HPDE6-E6E7 (cell line): Measurements from ENCODE around the gene CYFIP2.
A peak's percentile ranks its signal among the peaks of the same experiment; 100 is the strongest.

Experiments
- DNase-seq: peaks from one replicate; pipeline ENCODE4 v3.0.0; 2011; ENCODE audit warnings: missing footprints; ENCODE audit errors: extremely low spot score

The CYFIP2 gene

DNA sequence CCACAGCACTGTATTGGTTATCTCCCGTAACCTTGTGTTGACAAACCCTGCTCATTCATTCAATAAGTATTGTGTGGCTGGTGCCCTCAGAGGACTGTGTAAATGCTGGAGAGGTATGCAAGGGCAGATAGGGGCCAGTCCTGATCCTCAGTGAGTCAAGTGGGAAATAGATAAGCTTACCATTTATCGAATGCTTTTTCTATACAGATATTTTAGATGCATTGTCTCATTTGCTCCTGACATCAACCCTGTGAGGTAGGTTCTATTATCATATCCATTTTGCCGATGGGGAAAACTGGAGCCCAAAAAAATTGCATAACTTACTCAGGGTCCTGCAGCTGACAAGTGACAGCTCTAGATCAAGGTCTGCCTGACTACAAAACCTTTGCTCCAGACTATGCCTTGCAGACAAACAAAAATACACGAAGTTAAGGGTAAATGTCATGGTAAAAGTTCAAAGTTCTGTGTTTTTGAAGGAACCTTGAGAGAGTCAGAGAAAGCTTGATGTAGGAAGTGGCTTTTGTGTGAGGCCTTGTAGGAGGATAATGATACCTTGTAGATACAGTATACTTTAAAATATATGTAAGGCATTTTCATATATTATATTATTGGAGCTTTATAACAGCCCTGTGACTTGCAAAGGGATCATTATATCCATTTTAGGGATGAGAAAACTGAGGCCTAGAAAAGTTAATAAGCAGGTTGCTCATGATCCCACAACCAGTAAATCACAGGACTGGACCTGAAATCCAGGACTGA lies 22.7 kb downstream of the CYFIP2 start:
- no peak for DNase-seq

DNA sequence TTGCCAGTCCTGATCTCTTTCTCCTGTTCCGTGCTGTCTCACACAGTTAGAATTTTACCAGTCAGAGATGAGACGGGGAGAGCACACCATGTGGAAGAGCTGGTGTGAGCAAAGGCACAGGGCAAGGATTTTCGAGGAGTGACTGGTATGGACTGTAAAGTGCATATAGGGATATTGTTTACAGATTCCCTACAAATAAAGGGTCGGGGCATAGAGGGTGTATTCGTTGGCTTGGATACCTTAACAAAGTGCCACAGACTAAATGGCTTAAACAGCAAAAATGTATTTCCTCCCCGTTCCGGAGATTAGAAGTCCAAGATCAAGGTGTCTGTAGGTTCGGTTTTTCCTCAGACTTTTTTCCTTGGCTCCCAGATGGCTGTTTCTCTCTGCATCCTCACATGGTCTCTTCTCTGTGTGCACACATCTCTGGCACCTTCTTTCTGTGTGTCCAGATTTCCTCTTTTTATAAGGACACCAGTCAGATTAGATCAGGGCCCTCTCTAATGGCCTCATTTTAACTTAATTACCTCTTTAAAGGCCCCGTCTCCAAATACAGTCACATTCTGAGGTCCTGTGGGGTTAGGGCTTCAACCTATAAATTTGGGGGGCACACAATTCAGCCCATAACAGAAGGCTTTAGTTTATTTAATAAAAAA lies 23.4 kb downstream of the CYFIP2 start:
- DNase-seq: no peak

DNA sequence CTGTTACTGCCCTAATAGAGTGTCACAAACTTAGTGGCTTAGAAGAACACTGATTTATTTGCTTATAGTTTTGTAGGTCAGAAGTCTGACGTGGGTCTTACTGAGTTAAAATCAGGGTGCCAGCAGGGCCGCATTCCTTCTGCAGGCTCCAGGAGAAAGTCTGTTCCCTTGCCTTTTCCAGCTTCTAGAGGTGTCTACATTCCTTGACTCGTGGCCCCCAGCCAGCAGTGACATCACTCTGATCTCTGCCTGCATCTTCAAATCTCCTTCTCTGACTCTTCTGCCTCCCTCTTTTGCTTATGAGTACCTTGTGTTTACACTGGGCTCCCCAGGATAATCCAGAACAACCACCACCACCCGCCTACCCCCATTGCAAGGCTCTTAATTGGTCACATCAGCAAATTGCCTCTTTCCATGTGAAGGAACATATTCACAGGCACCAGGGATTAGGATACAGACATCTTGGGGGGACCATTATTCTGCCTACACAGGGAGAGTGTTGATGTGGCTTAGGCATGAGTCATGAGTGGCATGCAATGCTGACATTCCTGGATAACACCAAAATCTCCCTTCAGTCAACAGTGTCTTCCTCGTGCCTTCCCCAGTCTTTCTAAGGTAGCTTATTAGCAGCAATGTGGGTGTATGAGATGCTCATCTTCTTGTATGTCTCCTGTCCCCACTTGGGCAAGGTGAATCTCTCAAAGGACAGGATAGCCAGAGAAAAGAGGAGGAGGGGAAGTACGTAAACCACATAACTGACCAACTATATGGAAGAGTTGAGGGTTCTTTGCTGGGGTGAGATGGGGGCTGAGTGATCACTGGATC lies 24.4 kb downstream of the CYFIP2 start:
- no peak for DNase-seq

DNA sequence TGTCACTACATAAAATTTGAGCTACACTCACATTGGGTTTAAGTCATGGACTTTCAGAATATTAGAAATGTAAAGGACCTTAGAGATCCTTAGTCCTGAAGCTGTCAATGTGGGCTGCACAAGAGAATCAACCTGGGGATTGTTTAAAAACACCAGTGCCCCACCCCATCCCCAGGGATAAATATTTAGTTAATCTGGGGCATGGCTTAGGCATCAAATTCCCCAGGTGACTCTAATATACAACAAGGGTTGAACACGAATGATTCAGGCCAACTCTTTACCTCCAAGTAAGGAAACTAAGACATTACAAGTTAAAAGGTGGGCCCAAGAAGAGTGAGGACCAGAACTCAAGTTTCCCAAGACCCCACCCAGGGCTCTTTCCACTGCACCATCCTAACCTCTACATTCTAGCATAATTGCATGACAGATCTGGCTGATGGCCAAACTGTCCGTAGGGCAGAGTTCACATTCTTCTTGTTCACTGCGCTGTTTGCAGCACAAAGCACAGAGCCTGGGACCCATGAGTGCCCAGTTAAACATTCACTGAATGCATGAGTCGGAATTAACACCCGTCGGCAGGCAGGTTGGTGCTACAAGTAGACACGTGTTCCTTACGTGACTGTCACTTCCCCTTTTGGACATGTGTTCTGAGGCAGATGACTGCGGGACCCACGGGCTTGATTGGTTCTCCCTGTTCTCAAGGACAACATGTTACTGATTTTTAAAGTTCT lies 25.2 kb downstream of the CYFIP2 start:
- no peak for DNase-seq

DNA sequence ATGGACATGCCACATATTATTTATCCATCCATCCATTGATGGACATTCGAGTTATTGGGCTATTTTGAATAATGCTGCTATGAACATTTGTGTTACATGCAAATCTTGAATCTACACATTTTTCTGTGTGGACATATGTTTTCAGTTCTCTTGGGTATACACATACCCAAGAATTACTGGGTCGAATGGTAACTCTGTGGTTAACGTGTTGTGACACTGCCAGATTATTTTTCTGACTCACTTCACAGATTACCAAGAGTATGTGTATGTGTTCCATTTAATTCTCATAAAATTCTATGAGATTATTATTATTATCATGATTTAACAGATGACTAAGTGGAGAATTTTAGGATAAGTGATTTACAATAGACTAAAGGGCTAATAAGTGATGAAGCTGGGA lies 26.7 kb downstream of the CYFIP2 start:
- no peak for DNase-seq

DNA sequence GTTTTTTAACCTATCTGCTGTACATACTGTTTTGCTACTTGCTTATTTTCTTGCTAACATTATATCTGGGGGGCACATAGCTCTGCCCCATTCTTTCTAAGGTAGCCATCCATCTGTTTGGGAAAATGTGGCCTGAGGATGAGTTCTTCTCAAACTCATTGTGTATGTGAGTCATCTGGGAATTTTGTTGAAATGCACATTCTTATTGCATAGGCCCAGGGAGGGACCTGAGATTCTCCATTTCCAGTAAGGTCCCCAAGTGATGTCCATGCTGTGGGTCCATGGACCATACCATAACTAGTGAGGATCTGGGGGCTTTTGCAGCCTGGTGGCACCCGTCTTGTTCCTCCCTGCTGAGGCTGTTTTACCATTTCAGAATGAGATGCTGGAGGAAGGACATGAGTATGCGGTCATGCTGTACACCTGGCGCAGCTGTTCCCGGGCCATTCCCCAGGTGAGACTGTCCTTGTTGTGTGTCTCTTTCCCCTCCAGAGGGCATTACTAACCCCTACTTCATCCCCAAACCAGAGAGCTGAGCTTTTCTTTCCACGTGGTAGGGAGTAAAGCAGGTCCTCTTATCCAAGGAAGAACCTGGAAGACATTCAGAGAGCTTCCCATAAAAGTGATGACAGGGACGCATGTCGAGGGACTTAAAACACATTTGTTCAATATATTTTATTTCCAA lies 28.6 kb downstream of the CYFIP2 start:
- no peak for DNase-seq

DNA sequence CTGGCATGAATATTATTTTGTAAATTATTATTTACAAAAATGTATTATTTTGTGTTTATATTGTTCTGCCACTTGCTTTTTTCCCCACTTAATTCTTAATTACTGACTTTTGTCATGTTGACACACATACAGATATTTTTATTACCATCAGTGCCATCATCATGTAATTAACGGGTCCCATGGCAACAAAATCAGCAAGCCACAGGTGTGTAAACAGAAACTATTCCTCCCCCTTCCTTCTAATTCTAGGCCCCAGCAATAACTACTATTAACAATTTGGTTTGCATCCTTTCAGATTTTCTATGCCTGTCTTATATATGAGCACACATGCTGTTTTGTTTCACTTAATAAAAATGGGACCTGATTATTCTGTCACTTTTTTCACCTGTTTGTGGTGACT lies 29.3 kb downstream of the CYFIP2 start:
- no peak for DNase-seq

DNA sequence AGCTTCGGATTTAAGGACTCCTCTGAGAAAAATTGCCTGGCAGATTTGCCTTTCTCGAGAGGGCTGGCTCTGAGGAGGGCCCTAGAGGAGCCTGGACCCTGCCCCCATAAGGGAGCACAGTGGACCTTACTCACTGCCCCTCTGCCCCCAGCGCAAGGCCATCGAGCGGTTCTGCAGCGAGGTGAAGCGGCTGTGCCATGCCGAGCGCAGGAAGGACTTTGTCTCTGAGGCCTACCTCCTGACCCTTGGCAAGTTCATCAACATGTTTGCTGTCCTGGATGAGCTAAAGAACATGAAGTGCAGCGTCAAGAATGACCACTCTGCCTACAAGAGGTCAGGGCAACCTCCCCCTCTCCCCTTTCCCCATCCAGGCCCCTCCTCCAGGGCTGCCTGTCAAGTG lies 34.6 kb downstream of the CYFIP2 start:
- DNase-seq: no peak

DNA sequence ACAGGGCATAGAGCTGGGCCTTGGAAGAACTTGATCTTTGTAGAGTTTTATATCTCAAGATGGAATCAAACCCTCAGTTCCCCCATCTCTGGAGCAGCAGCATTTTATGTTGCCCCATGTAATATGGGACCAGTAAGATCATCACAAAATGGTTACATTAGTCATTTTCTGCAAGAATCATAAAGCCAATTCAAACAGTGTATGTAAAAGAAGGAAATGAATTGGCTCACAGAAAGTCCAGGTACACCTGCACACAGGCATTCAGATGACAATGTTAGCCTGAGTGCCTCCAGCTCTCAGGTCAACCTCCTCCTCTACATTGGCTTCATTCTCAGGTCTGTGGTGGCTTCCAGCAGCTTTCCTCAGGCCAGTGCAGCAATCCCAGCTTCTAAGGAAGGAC lies 35.1 kb downstream of the CYFIP2 start:
- DNase-seq: no peak

DNA sequence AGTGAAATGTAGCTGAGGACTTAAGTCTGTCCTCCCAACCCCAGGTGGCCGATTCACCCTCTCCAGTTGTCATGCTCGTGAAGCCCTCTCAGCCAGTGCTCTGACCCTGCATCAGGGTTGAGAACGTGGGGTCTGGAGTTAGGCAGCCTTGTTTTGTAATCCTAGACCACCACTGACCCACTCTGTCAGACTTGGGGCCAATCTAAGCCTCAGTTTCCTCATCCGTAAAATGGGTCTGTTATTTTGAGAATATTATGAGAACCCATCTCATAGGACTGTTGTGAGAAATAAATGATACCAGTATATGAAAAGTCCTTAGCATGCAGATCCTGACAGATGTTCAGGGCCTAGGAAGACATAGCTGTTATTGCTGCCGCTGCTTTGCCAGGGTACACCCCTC lies 37.1 kb downstream of the CYFIP2 start:
- DNase-seq: no peak

DNA sequence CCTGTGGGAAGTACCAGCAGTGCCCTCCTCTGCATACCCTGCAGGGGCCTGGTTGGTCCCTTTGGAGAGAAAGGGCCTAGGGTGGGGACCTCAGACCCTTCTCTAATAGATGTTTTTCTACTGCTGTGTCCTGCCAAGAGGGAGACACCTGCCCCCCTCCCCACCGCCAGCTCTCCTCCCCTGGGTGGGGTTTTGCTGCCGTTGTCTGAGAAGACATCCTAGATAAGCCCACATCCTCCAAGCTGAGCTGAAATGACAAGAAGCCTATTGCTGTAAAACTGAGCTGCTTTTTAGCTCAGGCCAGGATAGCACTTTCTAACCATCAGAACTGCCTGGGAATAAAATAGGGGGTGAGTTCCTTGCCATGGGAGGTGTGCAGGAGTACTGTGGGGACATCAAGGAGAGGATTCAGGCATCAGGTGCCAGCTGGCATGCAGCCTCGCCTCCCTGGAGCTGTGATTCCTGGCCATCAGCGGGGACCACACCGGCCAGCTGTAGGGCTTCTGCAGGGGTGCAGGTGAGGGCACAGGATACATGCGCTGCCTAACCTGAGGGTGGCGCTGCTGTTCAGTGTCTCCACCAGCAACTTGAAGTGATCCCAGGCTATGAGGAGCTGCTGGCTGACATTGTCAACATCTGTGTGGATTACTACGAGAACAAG lies 37.9 kb downstream of the CYFIP2 start:
- DNase-seq: no peak

DNA sequence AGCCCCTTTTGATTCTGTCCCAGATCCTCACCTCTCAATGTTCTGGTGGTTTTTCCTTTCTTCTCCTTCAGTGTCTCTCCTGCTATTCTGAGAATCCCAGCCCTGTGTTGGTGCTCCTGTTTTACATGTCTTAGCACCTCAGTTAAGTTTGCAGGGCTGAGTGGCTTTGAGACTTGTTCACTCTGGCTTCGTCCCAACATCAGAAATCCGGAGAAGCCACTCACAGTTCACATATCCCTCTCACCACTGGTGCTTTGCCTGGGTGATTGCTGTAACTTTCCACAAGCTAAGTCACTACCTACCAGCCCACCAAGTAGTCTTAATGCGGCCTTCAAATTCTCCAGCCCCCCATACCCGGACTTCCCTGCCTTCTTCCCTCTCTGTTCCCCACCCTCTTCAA lies 40.2 kb downstream of the CYFIP2 start:
- no peak for DNase-seq

DNA sequence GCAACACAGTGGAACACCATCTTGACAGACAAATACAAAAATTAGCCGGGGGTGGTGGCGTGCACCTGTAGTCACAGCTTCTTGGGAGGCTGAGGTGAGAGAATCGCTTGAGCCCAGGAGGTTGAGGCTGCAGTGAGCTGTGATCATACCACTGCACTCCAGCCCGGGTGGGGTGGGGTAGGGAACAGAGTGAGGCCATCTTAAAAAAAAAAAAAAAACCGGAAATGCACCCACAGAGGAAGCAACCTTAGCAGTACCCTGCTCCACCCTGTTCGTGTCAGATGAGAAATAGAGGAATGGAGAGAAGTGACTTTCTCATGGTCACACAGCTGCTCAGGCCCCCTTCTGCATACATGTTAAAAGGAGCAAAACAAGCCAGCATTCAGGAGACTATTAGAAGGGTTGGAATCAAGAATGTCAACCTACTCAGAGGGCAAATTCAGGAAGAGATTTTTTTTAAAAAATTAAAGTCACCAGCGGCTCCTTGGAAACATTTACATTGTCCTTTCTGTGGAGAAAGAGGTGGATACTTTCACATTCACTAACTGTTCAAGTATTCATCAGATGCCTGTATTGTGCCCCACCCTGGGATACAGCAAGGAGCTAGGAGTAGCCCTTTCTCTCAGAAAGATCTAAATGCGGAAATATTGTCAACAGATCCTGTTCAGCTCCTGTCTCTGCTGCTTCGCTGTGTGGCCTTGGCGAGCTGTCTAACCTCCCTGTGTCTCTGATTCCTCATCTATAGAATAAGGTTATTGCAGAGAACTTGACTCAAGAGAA lies 41.0 kb downstream of the CYFIP2 start:
- no peak for DNase-seq

DNA sequence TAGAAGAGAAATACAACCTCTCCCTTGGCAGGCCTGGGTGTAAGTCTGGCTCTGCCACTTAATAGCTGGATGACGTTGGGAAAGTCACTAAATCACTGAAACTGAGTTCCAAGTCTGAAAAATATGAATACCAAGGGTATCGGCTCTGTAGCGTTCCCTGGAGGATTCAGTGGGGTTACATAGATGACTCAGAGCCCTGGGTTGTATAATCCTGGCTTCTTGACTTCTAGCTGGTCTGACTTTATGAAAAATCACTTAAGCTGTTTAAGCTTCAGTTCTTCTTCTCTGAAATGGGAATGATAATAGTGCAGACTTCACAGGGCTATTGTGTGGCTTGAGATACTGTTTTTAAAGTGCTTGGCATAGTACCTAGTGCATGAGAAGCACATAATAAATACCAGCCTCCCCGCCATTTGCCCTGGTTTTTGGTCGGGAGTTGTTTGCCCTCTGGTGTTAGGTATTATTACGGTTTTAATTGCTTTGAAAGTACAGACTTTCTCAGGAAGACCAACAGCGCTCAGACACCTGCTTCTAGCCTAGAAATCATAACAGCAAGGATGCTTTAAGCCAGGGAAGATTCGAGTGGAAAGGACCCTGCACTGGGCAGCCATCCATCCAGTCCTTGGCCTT lies 43.0 kb downstream of the CYFIP2 start:
- DNase-seq: no peak

DNA sequence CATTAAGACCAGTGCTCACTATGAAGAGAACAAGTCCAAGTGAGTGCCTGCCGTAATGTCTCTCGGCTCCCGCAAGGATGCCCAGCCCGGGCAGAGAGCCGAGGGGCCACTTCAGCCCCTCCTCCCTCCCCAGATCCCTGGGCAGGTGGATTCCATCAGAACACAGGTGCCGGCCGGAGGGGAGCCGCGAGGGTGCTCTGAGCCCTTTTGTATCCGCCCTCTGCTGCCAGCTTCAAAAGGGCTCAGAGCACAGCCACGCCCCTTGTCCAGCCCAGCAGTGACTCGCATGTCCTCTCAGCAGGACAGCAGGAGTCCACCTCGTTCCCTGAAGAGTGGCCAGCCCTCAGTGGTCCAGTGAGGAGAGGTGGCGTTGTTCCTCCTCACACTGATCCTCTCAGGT lies 43.9 kb downstream of the CYFIP2 start:
- DNase-seq: no peak

DNA sequence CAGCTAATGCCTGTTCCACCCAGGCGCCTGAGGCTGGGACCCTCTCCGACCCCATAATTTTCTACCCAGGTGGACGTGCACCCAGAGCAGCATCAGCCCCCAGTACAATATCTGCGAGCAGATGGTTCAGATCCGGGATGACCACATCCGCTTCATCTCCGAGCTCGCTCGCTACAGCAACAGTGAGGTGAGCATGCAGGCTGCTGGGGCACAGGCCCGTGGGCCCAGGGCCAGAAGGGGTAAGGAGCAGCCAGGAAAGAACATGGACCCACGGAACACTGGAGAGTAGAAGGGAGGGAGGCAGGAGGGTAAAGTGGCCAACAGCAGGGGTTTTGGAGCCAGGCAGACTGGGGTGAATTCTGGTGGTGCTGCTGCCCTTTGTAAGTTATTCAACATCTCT lies 45.7 kb downstream of the CYFIP2 start:
- no peak for DNase-seq

DNA sequence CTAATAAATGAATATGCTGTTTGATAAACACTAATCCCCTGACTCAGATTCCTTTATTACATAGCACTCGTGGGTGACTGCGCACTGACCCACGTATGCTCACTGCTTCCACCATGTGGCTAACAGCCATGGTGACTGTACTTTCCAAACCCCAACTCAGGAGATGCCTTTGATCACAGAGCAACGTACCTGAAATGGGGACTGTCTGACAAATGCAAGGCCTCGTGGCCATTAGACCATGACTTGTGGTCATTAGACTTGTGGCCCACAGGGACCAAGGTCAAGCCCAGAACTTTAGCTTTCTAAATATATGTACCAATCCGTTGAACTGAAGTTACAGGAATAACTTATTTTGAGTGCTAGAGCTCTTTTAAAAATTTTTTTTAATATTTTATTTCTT lies 46.6 kb downstream of the CYFIP2 start:
- DNase-seq: peak; percentile 49

DNA sequence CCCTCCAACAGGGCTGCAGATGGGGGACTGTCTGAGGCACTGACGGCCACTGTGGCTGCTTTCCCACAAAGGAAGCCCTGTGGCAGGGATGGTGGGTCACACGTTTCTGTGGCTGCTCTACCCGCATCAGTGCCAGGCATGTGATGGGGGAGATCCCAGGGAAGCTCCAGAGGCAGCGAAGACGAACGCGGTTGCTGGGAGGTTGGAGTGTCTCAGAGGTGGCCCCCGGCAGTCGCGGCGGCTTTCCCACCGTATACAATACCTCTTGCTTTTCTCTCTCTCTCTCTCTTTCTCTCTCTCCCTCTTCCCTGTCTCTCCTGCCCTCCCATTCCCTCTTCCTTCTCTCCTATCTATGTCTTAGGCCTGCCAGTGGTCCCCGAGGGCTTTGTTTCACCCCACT lies 56.7 kb downstream of the CYFIP2 start:
- DNase-seq: no peak

DNA sequence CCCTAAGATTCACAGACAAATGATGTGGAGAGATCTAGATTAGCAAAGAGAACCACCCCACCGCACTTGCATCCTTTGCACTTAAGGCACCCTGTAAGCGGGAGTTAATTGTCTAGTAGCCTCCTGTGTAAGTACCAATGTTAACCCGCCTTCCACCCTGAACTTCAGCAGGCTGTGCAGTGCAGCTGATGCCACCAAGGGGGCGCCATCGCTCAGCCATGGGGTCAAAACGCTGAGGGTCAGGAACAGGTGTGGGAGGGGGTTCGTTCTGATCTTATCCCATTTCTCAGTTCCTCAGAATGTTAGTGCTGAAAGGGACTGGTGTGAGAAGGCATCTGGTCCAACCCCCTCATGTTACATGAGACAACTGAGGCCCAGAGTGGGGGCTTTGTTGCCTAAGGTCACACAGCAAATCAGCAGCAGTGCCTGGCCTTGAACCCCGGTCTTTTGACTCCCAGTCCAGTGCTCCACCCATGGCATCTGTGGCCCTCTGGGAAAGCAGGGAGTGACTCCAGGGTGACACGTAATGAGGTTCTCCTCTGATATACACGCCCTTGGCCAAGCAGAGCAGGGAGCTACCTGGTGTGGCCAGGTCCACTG lies 57.3 kb downstream of the CYFIP2 start:
- DNase-seq: no peak
